Stimulated activated memory B cell treated with anti-CD40 and anti-IgM and Interleukin-4, amounts not matched to agents 10 μg/mL and 1 μg/mL and 100 μg/mL, for 72 hours (primary cell): ENCODE measurements around the gene CPSF4.
A peak's percentile ranks its signal among the peaks of the same experiment; 100 is the strongest.

Experiments
- ATAC-seq: fragments of 150-1000 bp; cut with Tn5 transposase; 2 replicates; pipeline ENCODE4 v1.10.0; 2021
- H3K27ac Mint-ChIP-seq: one replicate; pipeline ENCODE4 v1.8.0; 2022; ENCODE audit warnings: mild to moderate bottlenecking, mixed read lengths
- H3K27me3 Mint-ChIP-seq: one replicate; pipeline ENCODE4 v1.8.0; 2022; ENCODE audit warnings: mixed read lengths
- H3K36me3 Mint-ChIP-seq: one replicate; pipeline ENCODE4 v1.8.0; 2022; ENCODE audit warnings: mixed read lengths
- H3K4me1 Mint-ChIP-seq: one replicate; pipeline ENCODE4 v1.8.0; 2022; ENCODE audit warnings: mixed read lengths
- H3K4me3 Mint-ChIP-seq: one replicate; pipeline ENCODE4 v1.8.0; 2022; ENCODE audit warnings: mild to moderate bottlenecking, moderate library complexity, mixed read lengths
- H3K9me3 Mint-ChIP-seq: one replicate; pipeline ENCODE4 v1.8.0; 2022; ENCODE audit warnings: mixed read lengths

The CPSF4 gene

DNA sequence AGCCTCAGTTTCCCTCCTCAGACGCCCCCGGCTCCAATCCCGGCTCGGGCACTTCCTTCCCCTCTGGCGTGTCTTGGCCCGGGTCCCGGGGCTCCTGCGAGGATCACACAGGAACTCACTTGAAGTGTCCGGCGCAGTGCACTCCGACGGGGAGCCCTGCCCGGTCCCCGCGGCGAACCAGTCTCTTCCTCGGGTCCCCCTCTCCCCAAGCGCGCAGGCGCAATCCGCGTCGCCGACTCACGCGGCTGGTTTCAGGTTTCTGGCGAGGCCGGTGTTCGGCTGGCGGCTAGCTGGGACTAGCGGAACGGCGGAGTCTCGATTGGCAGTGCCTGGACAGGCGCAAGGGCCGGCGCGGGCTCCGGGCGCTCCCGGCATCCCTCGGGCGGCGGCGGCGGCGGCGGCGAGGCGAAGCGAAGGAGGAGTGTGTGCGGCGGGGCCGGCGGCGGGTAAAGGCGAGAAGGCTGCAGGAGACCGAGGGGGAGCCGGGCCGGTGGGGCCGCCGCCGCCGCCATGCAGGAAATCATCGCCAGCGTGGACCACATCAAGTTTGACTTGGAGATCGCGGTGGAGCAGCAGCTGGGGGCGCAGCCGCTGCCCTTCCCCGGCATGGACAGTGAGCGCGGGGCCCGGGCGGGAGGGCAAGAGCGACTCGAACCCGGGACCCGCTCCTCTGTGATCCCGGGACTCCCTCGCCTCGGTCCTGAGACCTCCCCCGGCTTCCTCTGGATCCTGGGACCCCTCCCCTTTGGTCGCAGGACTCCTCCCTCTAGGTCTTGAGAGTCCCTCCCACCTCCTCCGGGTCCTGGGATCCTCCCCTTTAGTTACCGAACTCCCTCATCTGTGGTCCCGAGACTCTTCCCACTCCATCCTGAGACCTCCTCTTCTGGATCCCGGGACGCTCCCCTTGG is at the start of gene CPSF4, which contains the start of gene PTCD1:
Gene CPSF4 (plus strand): TSS at position 371 of the 908 bp plus-strand sequence. CDS start 140 bp downstream, at position 511.
Gene PTCD1 (minus strand): TSS at position 226 of the 908 bp plus-strand sequence. CDS start 3,556 bp downstream, outside the sequence.
- Mint-ChIP-seq H3K9me3 (no peaks in the 10 kb centered on the region), H3K4me3 (peak within 1 kb of the TSS; percentile 100), H3K36me3 (peaks cover 31% of the 10 kb centered on the region), H3K27me3 (no peaks in the 10 kb centered on the region), H3K4me1 (peaks cover 46% of the 10 kb centered on the region), H3K27ac (peak within 1 kb of the TSS; percentile 86)
- peak; percentile 98 for ATAC-seq

DNA sequence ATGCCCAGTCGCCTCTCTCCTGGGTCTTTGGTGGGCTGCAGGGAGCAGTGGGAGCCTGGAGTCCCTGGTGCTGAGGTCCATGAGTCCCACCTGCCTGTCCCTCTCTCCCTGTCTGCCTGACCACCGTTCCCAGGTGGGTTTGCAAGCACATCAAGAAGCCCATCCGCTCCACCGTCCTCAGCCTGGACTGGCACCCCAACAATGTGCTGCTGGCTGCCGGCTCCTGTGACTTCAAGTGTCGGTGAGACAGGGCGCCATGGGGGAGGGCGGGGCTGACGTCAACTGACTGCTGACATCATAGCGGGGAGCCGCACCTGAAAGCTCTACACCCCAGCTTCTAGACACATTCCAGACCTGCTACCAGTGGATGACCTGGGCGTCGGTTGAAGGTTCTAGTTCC is 49.0 kb upstream of the CPSF4 start:
- Mint-ChIP-seq H3K4me3 (no peak overlapping the region), H3K4me1 (peaks cover 34% of the 10 kb centered on the region), H3K36me3 (peaks cover 54% of the 10 kb centered on the region), H3K27me3 (no peaks in the 10 kb centered on the region), H3K27ac (no peak overlapping the region), H3K9me3 (no peaks in the 10 kb centered on the region)
- ATAC-seq = no peak

DNA sequence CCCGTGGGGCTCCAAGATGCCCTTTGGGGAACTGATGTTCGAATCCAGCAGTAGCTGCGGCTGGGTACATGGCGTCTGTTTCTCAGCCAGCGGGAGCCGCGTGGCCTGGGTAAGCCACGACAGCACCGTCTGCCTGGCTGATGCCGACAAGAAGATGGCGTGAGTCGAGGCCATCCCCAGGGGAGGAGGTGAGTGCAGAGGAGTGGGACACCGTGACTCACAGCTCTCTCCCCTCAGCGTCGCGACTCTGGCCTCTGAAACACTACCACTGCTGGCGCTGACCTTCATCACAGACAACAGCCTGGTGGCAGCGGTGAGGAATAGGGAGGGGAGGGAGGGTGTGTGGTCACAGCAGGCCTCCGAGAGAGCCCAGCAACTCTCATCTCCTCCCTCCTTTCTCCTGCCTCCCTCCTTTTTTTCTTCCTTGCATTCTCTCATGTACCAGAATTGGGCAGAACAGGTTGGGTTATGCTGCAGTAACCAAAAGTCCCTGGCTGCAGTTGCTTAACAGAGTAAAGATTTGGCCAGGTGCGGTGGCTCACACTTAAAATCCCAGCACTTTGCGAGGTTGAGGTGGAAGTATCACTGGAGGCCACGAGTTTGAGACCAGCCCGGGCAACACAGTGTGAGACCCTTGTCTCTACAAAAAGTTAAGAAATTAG is 47.7 kb upstream of the CPSF4 start:
- Mint-ChIP-seq H3K9me3 (no peaks in the 10 kb centered on the region), H3K4me1 (peaks cover 32% of the 10 kb centered on the region), H3K27me3 (no peaks in the 10 kb centered on the region), H3K27ac (no peak overlapping the region), H3K4me3 (no peak overlapping the region), H3K36me3 (peaks cover 49% of the 10 kb centered on the region)
- ATAC-seq = no peak

DNA sequence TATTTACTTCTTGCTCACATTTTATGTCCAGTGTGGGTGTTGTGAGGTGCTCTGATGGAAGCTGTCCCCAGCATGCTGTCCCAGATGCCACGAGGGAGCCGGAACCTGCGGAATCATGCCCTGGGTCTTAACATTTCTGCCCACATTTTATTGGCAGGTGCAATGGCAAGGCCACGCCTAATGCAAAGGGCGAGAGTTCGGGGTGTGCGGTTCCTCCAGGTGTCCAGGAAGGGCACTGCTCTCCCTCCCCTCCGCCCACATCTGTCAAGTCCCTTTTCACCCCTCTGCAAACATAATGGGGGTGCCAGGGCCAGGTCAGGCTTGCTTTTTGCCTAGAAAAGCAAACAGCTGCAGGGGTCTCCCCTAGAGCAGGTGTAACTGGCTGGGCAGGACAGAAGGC is 46.7 kb upstream of the CPSF4 start:
- ATAC-seq = no peak
- no peaks in the 10 kb centered on the region for H3K27me3 Mint-ChIP-seq

DNA sequence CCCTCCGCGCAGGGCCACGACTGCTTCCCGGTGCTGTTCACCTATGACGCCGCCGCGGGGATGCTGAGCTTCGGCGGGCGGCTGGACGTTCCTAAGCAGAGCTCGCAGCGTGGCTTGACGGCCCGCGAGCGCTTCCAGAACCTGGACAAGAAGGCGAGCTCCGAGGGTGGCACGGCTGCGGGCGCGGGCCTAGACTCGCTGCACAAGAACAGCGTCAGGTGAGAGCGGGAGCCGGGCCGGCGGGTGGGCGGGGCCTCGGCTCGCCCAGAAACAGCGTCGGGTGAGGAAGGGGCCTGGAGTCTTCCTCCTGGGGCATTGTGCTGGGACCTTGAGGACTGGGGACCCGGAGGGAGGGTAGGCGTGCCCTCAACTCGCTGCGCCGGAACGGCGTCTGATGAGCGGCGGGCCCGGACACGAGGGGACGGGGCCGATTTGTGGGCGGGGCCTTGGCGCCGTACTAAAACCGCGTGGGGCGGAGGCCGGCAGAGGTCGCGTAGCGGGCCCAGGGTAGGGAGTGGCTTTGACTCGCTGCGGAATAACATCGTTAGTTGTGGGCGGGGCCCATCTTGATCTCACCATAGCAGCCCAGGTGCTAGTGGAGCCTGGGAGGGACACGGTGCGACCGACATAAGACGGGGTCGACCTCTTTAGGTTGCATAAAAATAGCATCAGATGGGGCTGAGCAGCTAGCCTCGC is 45.9 kb upstream of the CPSF4 start:
- Mint-ChIP-seq H3K9me3 (no peaks in the 10 kb centered on the region), H3K27me3 (no peaks in the 10 kb centered on the region), H3K4me3 (peak overlapping the region; percentile 77), H3K27ac (peak overlapping the region; percentile 83), H3K36me3 (peaks cover 46% of the 10 kb centered on the region), H3K4me1 (peaks cover 30% of the 10 kb centered on the region)
- ATAC-seq = peak; percentile 91

More for the DNA sequence above, 46.7 kb upstream of the CPSF4 start:
- H3K9me3 Mint-ChIP-seq = no peaks in the 10 kb centered on the region
- peak overlapping the region; percentile 77 for H3K4me3 Mint-ChIP-seq
- H3K36me3 Mint-ChIP-seq = peaks cover 44% of the 10 kb centered on the region
- peak overlapping the region; percentile 83 for H3K27ac Mint-ChIP-seq
- peaks cover 28% of the 10 kb centered on the region for H3K4me1 Mint-ChIP-seq

DNA sequence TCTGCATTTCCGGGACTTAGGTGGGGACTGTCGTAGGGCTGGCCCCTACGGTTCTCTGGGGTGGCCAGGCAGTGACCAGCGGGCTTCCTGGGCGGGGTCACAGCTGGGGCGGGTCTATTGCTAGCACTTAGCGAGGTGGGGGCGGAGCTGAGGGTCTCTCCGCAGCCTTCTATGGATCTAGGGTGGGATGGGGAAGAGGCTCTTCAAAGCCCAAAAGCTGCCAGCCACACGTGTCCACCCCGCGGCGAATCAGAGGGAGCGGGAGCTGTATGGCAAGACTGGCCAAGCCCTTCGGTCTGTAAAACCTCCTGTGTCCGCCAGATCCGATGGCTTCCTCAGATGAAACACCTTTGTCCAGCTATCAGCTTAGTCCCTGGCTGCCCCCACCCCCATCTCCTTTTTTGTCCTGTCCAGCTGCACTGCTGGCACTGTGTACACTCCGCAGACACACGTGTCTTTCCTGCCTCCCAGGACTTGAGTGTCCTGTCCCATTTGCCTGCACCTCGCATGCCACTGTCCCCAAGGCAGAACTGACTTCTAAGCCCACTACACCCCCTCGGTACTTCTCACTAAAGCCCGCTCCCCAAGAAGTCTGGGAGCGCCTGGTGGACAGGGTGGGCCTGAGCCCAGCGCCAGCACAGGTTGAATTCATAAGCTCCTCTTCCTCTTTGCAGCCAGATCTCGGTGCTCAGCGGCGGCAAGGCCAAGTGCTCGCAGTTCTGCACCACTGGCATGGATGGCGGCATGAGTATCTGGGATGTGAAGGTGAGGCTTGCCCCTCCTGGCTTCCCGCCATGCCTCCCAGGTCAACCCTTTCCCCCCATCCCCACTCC is 45.2 kb upstream of the CPSF4 start:
- Mint-ChIP-seq H3K4me3 (peak overlapping the region; percentile 77), H3K9me3 (no peaks in the 10 kb centered on the region), H3K36me3 (peaks cover 46% of the 10 kb centered on the region), H3K4me1 (peaks cover 38% of the 10 kb centered on the region), H3K27ac (peak overlapping the region; percentile 83), H3K27me3 (no peaks in the 10 kb centered on the region)
- ATAC-seq = peak; percentile 16

DNA sequence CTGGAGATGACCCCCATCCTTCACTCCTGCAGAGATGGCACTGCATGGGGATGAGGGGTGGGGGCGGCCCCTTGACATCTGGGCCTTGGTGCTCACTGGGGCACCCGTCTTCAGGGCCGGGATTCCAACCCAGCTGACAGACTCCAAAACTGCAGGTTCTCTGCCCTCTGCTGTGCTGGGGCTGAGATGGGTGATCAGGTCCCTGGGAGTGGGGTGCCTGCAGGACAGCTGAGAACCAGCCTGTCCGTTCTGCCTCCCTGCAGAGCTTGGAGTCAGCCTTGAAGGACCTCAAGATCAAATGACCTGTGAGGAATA is 44.6 kb upstream of the CPSF4 start:
- no peaks in the 10 kb centered on the region for H3K27me3 Mint-ChIP-seq
- H3K4me3 Mint-ChIP-seq = no peak overlapping the region
- H3K36me3 Mint-ChIP-seq = peaks cover 49% of the 10 kb centered on the region
- no peak for ATAC-seq
- H3K27ac Mint-ChIP-seq = peak overlapping the region; percentile 83
- no peaks in the 10 kb centered on the region for H3K9me3 Mint-ChIP-seq
- H3K4me1 Mint-ChIP-seq = peaks cover 43% of the 10 kb centered on the region

DNA sequence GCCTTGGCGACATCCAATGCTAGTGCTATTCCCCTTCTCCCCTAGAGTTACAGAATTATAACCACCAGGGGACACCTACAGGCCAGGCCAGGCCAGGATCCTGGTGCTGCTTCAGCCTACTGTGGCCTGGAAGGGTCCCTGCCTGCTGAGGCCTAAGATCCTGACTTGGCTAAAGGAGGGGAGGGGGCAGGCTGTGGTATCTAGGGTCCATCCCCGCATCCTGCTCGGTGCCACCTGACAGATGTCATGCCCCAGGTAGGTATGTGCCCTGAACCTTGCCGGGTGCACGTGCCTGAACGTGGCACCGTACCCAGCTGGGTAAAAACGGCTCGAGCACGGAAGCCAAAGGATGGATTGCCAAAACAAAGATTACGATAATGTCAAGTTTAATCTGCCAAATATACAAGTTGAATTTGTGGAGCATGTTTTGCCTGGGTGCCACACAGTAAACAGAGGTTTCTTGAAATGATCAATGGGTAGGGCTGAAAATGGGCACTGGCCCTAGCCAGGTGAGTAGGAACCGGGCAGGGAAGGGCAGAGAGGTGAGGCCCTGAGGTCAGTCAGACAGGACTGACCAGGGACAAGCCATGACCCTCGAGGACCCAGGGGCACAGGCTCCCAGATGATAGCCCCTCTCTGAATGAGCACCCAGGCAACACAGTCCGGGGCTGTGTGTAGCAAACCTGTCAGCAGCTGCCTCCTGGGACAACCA is 43.0 kb upstream of the CPSF4 start:
- ATAC-seq = no peak
- H3K9me3 Mint-ChIP-seq = no peaks in the 10 kb centered on the region
- no peaks in the 10 kb centered on the region for H3K27me3 Mint-ChIP-seq
- H3K36me3 Mint-ChIP-seq = peaks cover 55% of the 10 kb centered on the region
- peaks cover 50% of the 10 kb centered on the region for H3K4me1 Mint-ChIP-seq
- peak overlapping the region; percentile 37 for H3K27ac Mint-ChIP-seq
- no peak overlapping the region for H3K4me3 Mint-ChIP-seq

DNA sequence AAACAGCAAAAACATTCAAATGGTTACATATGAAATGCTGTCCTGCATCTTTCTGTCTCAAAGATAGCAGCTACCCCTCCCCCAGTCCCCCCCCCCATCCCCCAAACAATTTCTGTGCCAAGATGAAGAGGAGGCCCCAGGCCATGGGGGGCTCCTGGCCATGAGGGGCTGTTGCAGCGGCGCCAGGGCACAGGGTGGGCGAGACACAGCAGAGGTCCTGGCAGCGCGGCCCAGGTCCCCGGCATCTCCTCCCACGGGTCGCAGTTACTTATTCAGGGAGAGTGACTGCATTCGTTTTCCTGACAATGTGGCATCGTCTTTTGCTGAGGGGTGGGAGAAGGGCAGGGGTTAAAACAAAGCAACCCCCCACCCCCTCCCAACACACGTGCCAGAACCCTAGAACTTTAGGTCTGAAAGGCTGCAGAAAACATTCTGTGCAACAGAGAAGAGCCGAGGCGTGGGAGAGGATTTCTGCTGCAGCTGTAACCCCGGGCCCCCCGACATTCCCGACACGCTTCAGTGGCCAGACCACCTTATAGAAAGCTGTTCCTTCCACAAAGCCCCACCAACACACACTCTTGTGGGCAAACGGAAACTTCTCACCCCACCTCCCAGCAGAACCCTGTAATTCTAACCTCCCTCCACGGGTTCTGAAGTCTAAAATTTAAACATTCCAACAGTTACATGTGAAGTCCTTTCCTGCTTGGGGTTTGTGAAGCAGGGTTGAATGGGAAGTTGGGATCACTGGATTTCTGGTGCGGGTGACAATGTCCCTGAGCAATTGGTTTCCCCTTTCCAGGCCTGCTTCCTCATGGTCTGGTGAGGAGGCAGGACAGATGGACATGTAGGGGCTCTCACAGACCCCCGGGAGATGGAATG is 42.1 kb upstream of the CPSF4 start:
- H3K9me3 Mint-ChIP-seq = no peaks in the 10 kb centered on the region
- H3K36me3 Mint-ChIP-seq = peaks cover 61% of the 10 kb centered on the region
- H3K27me3 Mint-ChIP-seq = no peaks in the 10 kb centered on the region
- H3K4me3 Mint-ChIP-seq = no peak overlapping the region
- peaks cover 54% of the 10 kb centered on the region for H3K4me1 Mint-ChIP-seq
- no peak for ATAC-seq
- H3K27ac Mint-ChIP-seq = peak overlapping the region; percentile 51

DNA sequence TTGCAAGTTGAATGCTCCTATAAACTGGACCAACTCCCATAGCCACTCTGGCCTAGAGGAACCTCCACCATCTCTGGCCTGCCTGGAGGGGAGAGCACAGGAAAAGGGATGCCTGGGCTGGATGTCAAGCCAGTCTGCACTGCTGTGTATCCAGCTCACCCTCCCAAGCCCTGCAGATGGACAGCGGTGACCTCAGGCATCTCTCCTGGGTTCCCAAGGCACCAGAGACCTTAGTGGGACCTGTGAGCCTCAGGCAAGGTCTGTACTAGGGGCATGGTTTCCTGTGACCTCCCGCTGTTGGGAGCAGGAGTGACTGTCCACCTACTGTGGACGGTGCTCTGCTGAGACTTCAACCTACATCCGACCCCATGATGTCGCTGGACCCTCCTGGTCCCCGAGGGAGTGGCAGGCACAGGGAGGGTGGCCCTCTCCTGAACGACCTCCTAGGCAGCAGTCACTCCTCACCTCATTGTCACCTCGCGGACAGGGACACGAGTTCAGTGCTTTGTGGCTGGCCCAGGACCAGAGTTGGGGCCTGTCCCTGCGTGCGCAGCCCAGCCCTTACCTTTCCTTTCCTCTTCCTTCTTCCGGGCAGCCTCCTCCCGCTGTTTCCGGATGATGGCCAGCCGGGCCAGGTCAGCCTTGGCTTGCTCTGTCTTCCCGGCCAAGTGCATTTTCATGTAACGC is 41.3 kb upstream of the CPSF4 start:
- H3K27ac Mint-ChIP-seq = peak overlapping the region; percentile 51
- H3K27me3 Mint-ChIP-seq = no peaks in the 10 kb centered on the region
- peaks cover 47% of the 10 kb centered on the region for H3K4me1 Mint-ChIP-seq
- peak overlapping the region; percentile 4 for H3K4me3 Mint-ChIP-seq
- no peaks in the 10 kb centered on the region for H3K9me3 Mint-ChIP-seq
- ATAC-seq = no peak
- peaks cover 55% of the 10 kb centered on the region for H3K36me3 Mint-ChIP-seq

DNA sequence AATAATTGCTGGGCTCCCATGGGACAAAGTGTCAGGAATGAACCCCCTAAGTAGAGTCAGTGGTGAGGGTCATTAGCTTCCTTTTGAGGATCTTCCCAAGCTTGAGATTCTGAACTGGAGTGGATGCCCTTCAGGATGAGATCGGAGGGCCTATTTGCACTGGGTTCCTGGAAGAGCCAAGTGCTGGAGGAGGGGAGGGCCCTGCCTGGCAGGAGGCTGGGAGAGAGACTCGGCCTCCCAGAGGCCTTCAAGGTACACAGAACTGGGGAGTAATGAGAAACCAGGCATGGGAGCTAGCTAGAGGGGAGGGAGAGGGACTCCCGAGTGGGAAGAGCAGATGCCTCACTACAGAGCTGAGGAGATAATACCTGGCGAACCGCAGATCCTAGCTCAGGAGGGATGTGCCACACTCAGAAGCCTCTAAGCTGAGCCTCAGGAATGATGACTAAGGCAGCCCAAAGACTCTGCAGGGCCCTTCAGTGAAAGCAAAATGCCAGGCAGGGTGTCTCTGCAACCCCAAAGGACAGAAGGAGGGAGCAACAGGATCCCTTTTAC is 39.8 kb upstream of the CPSF4 start:
- peaks cover 59% of the 10 kb centered on the region for H3K36me3 Mint-ChIP-seq
- H3K4me1 Mint-ChIP-seq = peaks cover 44% of the 10 kb centered on the region
- no peak for ATAC-seq
- H3K4me3 Mint-ChIP-seq = no peak overlapping the region
- H3K27ac Mint-ChIP-seq = peak overlapping the region; percentile 51
- H3K9me3 Mint-ChIP-seq = no peaks in the 10 kb centered on the region
- H3K27me3 Mint-ChIP-seq = no peaks in the 10 kb centered on the region

DNA sequence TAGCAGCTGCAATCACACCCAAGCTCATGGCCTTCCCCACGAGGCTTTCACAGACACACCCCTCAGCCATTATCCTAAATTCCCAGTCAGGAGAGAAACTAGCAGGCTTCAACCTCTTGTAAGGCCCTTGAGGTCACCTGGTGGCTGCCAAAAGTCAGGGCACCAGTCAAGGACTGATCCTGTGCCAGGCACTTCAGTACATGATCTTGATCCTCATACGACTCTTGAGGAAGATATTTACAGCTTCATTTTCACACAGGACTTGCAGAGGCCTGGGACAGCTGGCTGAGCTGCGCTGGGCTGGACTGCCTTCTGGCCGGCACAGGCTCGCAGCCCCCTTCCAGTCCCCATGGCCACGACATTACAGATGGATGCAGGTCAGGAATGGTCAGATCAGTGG is 39.1 kb upstream of the CPSF4 start:
- no peak for ATAC-seq
- H3K4me3 Mint-ChIP-seq = no peak overlapping the region
- peaks cover 60% of the 10 kb centered on the region for H3K36me3 Mint-ChIP-seq
- H3K4me1 Mint-ChIP-seq = peaks cover 46% of the 10 kb centered on the region
- peak overlapping the region; percentile 51 for H3K27ac Mint-ChIP-seq
- no peaks in the 10 kb centered on the region for H3K9me3 Mint-ChIP-seq
- no peaks in the 10 kb centered on the region for H3K27me3 Mint-ChIP-seq

DNA sequence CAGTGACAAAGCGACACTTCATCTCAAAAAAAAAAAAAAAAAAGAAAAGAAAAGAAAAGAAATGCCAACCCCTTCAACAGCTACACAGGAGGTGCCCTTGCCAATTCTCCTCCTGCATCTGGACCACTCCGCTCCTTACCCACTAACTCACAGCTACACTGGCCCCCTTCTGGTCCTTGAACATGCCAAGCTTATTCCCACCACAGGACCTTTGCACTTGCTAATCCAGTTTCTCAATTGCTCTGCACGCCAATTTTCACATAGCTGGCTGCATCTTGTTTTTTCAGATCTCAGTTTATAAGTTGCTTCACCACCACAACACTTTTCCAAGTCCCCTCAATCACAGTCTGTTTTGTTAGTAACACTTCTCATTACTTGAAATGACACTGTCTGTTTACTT is 35.9 kb upstream of the CPSF4 start:
- Mint-ChIP-seq H3K4me1 (peaks cover 62% of the 10 kb centered on the region), H3K9me3 (no peaks in the 10 kb centered on the region), H3K27ac (peak overlapping the region; percentile 25), H3K36me3 (peaks cover 49% of the 10 kb centered on the region), H3K27me3 (no peaks in the 10 kb centered on the region), H3K4me3 (no peak overlapping the region)
- ATAC-seq = no peak
